HG03354 (cell line): ENCODE measurements around the gene YTHDF2.
A peak's percentile ranks its signal among the peaks of the same experiment; 100 is the strongest.
"Not testable (repeated sequence)": the region's sequence is repeated elsewhere in the genome, so short reads cannot be mapped to it uniquely, and the experiment has no call there.

Source experiments
- ATAC-seq: cut with Tn5 transposase; IDR thresholded peaks from one replicate; pipeline ENCODE4 v1.9.1; 2021; ENCODE audit warnings: mild to moderate bottlenecking; ENCODE audit not compliant: unreplicated experiment, poor library complexity, severe bottlenecking

YTHDF2 gene

GRCh38 chr1:28736450-28737306 lies at the start of gene YTHDF2:
TSS of gene YTHDF2 (plus strand) at chr1:28736940. CDS start at chr1:28737121, 181 bp downstream.
- ATAC-seq, result peak; percentile 84

DNA sequence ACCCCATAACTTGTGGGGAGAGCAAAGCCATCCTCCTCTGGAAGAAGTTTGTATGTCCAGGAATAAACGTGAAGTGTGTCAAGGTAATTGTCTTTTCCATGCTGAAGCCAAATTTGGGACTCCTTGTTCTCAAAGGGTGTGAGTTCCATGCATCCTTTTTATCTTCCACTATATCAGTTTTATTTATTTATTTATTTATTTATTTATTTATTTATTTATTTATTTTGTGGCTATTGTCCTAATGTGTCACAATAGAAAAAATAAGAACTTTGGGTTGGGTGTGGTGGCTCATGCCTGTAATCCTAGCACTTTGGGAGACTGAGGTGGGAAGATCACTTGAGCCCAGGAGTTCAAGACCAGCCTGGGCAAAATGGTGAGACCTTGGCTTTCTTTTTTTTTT lies 45.1 kb upstream of the YTHDF2 start:
- ATAC-seq, result not testable (repeated sequence)

GRCh38 chr1:28703629-28704028 lies 33.1 kb upstream of the YTHDF2 start:
- ATAC-seq, result no peak

DNA sequence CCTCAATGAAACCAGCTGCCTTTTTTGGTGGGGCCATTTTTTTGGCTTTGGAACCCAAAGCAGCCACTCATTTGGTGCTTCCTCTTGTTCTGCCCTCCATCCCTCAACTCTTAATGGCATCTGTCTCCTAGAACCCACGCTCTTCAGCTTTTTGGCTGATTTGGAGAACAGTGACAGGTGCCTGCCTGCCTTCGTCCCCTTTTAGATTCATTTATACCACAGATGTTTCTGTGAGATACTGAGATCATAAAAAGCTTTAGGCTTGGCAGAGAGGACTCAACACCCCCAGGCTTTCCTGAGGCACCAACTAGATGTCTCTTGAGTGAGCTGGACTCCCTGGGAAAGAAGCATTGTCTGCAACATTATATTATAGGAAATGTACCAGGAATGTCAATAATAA lies 20.4 kb upstream of the YTHDF2 start:
- ATAC-seq, result no peak

DNA sequence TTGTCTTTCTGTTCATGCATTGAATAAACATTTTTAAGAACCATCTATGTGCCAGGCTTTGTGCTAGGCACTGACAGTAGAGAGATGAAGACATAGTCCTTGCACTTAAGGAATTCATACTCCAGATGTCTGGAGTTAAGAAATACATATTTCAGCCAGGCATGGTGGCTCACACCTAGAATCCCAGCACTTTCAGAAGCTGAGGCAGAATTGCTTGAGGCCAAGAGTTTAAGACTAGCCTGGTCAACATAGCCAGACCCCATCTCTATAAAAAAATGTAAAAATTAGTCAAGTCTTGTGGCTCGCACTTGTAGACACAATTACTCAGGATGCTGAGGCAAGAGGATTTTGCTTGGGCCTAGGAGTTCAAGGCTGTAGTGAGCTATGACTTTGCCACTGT lies 18.6 kb upstream of the YTHDF2 start:
- no peak for ATAC-seq

GRCh38 chr1:28718586-28719331 lies 18.0 kb upstream of the YTHDF2 start:
- ATAC-seq, result no peak

GRCh38 chr1:28719332-28719619 lies 17.5 kb upstream of the YTHDF2 start:
- ATAC-seq, result no peak

- ATAC-seq, result no peak
These were observed 16.4 kb upstream of the YTHDF2 start for GRCh38 chr1:28720376-28720775.

DNA sequence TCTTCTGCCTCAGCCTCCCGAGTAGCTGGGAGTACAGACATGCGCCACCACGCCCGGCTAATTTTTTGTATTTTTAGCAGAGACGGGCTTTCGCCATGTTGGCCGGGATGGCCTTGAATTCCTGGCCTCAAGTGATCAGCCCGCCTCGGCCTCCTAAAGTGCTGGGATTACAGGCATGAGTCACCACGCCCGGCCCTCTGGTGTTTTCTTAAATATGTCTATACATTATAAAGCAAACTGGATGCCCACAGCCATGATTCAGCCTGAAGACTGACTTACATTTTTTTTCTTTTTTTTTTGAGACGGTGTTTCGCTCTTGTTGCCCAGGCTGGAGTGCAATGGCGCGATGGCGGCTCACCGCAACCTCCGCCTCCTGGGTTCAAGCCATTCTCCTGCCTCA lies 14.8 kb upstream of the YTHDF2 start:
- not testable (repeated sequence) for ATAC-seq

GRCh38 chr1:28725365-28725764 lies 11.4 kb upstream of the YTHDF2 start:
- not testable (repeated sequence) for ATAC-seq

GRCh38 chr1:28735961-28736449 lies 735 bp upstream of the YTHDF2 start:
- ATAC-seq, result no peak

DNA sequence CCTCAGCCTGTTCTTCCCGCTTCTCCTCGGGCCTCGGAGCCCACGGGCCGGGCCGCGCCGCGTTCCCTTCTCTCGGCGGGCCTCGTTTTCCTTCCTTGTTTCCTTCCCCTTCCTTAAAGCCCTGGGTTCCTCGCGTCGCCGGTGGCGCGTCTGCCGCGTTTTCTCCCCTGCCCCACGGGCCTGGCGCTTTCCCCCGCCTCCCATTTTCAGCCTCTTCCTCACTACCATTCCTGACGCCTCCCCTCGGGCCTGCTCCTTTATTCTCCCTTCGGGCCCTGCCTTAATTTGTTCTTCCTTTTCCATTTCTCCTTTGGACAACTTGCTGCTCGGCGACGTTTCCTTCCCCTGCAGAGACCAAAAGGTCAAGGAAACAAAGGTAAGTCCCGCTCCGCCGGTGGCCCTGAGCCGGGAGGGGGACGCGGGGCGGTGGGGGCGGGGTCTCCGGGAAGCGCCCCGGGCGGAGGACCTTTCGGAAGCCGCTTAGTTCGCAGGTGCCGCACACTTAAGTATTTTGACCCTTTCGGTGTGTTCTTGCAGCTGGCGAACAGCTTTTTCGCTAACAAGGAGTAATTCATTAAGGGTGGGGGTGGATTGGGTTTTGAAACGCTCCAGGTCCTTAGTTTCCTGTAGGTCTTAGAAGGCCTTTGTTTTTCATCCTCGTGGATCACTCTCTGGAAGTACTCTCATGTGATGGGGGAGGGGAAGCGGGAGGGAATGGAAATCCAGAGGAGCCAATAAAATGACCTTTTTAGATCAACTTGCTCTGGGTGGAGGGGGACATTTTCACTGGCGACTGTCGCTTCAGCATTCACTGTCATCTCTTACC lies 780 bp downstream of the YTHDF2 start:
- peak; percentile 20 for ATAC-seq

DNA sequence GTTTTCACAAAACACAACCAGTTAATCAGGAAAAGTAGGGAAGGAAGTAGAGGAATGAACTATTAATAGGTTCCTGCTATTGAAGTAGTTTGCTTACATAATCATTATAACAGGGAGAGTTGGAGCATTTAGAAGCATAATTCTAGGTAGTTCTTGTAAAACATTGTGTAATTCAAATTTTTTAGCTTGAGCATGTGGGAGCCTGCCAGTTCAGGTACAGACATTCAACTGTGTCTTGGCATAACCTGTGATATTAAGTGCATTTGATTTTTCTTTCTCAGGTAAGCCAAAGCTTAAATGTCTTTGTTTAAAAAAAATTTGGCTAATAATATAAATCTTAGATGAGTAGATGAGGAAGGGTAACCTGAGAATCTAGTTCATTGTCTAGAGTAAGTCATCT lies 3.4 kb downstream of the YTHDF2 start:
- ATAC-seq, result no peak

DNA sequence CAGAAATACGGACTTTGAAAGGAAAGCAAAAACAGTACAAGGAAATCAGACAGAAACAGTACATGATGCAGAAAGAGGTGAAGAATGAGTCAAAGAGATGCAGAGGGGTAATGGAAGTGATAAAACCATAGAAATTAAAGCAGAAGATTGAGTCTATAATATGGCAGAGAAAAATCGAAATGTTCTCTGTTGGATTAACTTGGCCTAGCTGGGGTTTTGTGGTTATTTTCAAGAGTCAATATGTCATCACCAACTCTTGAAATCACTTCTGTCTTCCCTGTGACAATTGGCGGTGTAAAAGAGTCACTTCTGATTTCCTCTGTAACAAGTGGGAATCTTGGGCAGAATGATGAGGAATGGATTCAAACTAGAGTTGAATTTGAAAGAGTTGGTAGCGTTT lies 7.4 kb downstream of the YTHDF2 start:
- ATAC-seq, result no peak

DNA sequence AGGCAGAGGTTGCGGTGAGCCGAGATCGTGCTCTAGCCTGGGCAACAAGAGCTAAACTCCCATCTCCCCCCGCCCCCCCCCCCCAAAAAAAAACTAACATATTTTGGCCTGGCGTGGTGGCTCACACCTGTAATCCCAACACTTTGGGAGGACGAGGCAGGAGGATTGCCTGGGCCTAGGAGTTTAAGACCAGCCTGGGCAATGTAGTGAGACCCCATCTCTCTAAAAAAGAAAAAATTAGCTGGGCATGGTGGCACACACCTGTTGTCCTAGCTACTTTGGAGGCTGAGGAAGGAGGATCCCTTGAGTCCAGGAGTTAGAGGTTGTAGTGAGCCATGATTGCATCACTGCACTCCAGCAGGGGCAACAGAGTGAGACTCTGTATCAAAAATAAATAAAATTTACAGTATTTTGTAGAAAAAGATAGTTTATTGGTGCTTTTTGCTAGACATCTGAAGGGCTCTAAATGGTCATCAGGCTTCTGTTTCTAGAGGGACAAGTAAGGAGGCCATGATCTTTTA lies 9.0 kb downstream of the YTHDF2 start:
- no peak for ATAC-seq

DNA sequence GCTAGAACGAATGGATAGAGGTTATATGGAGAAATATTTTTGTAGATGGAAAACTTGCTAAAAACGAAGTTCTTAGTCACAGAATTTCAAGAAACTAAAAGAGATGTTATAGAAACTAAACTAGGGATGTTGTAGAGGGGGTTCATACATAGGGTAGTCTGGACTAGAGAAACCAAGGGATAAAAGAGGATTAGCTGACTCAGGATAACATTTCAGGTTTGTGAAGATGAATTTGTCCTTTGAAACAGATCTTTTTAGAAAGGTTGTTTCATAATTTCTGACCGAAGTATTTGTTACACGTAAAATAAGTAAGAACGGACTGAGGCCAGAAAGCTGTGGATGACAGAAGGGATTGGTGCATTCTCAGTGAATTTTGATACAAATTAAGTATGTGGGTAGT lies 13.6 kb downstream of the YTHDF2 start:
- ATAC-seq, result no peak

DNA sequence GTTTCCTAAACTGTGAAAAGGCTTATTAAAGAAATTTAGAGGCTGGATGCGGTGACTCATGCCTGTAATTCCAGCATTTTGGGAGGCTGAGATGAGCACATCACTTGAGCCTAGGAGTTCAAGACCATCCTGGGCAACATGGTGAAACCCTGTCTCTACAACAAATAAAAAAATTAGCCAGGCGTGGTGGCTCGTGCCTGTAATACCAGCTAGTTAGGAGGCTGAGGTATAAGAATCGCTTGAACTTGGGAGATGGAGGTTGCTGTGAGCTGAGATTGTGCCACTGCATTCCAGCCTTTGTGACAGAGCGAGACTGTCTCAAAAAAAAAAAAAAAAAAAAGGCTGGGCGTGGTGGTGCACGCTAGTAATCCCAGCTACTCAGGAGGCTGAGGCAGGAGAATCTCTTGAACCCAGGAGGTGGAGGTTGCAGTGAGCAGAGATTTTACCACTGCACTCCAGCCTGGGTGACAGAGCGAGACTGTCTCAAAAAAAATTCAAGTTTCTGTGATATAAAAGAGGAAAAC lies 14.1 kb downstream of the YTHDF2 start:
- ATAC-seq, result not testable (repeated sequence)

- no peak for ATAC-seq
These were observed 14.7 kb downstream of the YTHDF2 start for GRCh38 chr1:28751315-28752060.

- no peak for ATAC-seq
These were observed 19.0 kb downstream of the YTHDF2 start for GRCh38 chr1:28755701-28756100.
